ENCODE results near the gene THSD4. TPM values are rescaled to one million over a fixed set of nuclear protein-coding genes. Genes with fewer than 3 reads are reported as not detected.

Gene THSD4
- polyA plus RNA-seq, 1 experiment = 18.8 TPM

GRCh38 chr15:71244250-71244649 is 129.0 kb downstream of the THSD4 start:
- peaks cover 8% of the 10 kb centered on the region for H3K36me3 ChIP-seq (ENCODE audit: control insufficient read depth, insufficient read depth, low read length)
- no peaks in the 10 kb centered on the region for H3K27me3 ChIP-seq (ENCODE audit: control insufficient read depth, insufficient read depth, low read length)
- H3K4me3 ChIP-seq (ENCODE audit: low read depth, low read length) = no peak overlapping the region
- TF ChIP-seq CTCF (IDR thresholded peaks at IDR 0.05; ENCODE audit: insufficient read depth, low read depth, low read length) = no peak
- ChIA-PET CTCF (interaction anchor here (1.6 kb wide), 1 partner anchor 15 kb away, joined by 4 read pairs; no protein-coding TSS in a partner anchor), POLR2A (no interaction called here)
- DNase-seq (ENCODE audit: low read depth) = no peak

GRCh38 chr15:71245588-71245987 is 130.3 kb downstream of the THSD4 start:
- no peak for DNase-seq (ENCODE audit: low read depth)
- ChIA-PET CTCF (interaction anchor here (1.6 kb wide), 1 partner anchor 23 kb away, joined by 4 read pairs; no protein-coding TSS in a partner anchor), POLR2A (no interaction called here)
- H3K27me3 ChIP-seq (ENCODE audit: control insufficient read depth, insufficient read depth, low read length) = no peaks in the 10 kb centered on the region
- H3K36me3 ChIP-seq (ENCODE audit: control insufficient read depth, insufficient read depth, low read length) = peaks cover 8% of the 10 kb centered on the region
- no peak for TF ChIP-seq CTCF (IDR thresholded peaks at IDR 0.05; ENCODE audit: insufficient read depth, low read depth, low read length)
- no peak overlapping the region for H3K4me3 ChIP-seq (ENCODE audit: low read depth, low read length)

- no peak overlapping the region for H3K4me3 ChIP-seq (ENCODE audit: low read depth, low read length)
- peaks cover 4% of the 10 kb centered on the region for H3K36me3 ChIP-seq (ENCODE audit: control insufficient read depth, insufficient read depth, low read length)
- ChIA-PET POLR2A (no interaction called here), CTCF (interaction anchor here (1.1 kb wide), 2 partner anchors 9 to 195 kb away, joined by 3 to 4 read pairs; no protein-coding TSS in a partner anchor)
- TF ChIP-seq CTCF (IDR thresholded peaks at IDR 0.05; ENCODE audit: insufficient read depth, low read depth, low read length) = no peak
- no peaks in the 10 kb centered on the region for H3K27me3 ChIP-seq (ENCODE audit: control insufficient read depth, insufficient read depth, low read length)
- DNase-seq (ENCODE audit: low read depth) = no peak
These were observed 133.1 kb downstream of the THSD4 start for GRCh38 chr15:71248386-71248785.

GRCh38 chr15:71249986-71250385 is 134.7 kb downstream of the THSD4 start:
- TF ChIP-seq CTCF (IDR thresholded peaks at IDR 0.05; ENCODE audit: insufficient read depth, low read depth, low read length) = no peak
- ChIA-PET CTCF (no interaction called here), POLR2A (no interaction called here)

GRCh38 chr15:71250936-71251583 is 135.8 kb downstream of the THSD4 start:
- no peak for DNase-seq (ENCODE audit: low read depth)
- Histone ChIP-seq H3K4me3 (ENCODE audit: low read depth, low read length) (no peak overlapping the region), H3K36me3 (ENCODE audit: control insufficient read depth, insufficient read depth, low read length) (peaks cover 2% of the 10 kb centered on the region), H3K27me3 (ENCODE audit: control insufficient read depth, insufficient read depth, low read length) (no peaks in the 10 kb centered on the region)
- POLR2A ChIA-PET = no interaction called here
- CTCF ChIA-PET = no interaction called here
- TF ChIP-seq CTCF (IDR thresholded peaks at IDR 0.05; ENCODE audit: insufficient read depth, low read depth, low read length) = no peak

More at GRCh38 chr15:71249986-71250385, 134.7 kb downstream of the THSD4 start:
- Histone ChIP-seq H3K27me3 (ENCODE audit: control insufficient read depth, insufficient read depth, low read length) (no peaks in the 10 kb centered on the region), H3K36me3 (ENCODE audit: control insufficient read depth, insufficient read depth, low read length) (peaks cover 4% of the 10 kb centered on the region), H3K4me3 (ENCODE audit: low read depth, low read length) (no peak overlapping the region)
- no peak for DNase-seq (ENCODE audit: low read depth)

Data from BJ (cell line).